T-helper 1 cell (primary cell): ENCODE results near the gene ZNF587B.
A peak's percentile ranks its signal among the peaks of the same experiment; 100 is the strongest.
"Not testable (repeated sequence)": the region's sequence is repeated elsewhere in the genome, so short reads cannot be mapped to it uniquely, and the experiment has no call there.

Experiments used
- DNase-seq, 5 donors: peaks; one replicate each; pipeline ENCODE4 v3.0.0-alpha.2; 2012 to 2020

Gene ZNF587B

GRCh38 chr19:57819475-57820148 is 10.5 kb upstream of the ZNF587B start:
- DNase-seq = peak; percentile 60 to 90 (median 76)

- no peak for DNase-seq
Measured at GRCh38 chr19:57820599-57820998, 9.5 kb upstream of the ZNF587B start.

DNA sequence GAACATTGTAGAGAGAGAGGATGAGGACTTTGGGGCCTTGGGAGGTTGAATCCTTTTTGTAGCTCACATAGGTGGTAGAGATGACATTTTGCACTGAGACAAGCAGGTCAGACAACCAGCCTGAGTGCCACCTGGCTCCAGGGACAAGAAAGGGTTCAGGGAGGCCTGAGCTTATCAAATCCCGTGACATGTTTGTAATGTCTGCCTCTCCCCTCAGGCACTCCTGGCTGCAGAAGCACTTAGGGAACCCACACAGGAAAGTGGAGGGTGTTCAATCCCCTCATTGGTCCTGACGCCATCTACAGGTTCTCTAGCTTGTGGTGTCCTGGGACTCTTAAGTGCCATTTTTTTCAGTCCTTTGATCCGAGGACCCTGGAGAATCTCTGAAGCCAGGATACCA is 9.0 kb upstream of the ZNF587B start:
- DNase-seq = not testable (repeated sequence)

- not testable (repeated sequence) for DNase-seq
Measured at GRCh38 chr19:57821501-57821900, 8.6 kb upstream of the ZNF587B start.

- DNase-seq = not testable (repeated sequence)
Measured at GRCh38 chr19:57823155-57823554, 6.9 kb upstream of the ZNF587B start.

- not testable (repeated sequence) for DNase-seq
Measured at GRCh38 chr19:57823608-57824007, 6.5 kb upstream of the ZNF587B start.

DNA sequence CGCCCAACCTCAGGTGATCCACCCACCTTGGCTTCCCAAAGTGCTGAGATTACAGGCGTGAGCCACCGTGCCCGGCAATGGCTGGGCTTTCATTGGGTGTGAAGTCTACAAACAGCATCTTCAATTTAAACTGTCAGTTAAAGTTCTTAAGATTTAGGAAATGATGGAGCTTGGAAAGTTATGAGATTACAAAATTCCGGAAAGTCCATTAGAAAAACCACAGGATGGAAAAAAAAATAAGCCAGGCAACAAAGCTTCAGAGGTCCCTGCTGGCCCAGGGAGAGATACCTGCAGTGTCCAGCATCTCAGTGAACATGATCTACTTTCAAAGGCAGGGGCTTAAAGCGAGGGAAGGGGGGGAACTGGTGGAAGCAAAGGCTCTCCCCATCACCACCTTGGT is 4.6 kb upstream of the ZNF587B start:
- no peak for DNase-seq

- no peak for DNase-seq
Measured at GRCh38 chr19:57829316-57829715, 783 bp upstream of the ZNF587B start.

DNA sequence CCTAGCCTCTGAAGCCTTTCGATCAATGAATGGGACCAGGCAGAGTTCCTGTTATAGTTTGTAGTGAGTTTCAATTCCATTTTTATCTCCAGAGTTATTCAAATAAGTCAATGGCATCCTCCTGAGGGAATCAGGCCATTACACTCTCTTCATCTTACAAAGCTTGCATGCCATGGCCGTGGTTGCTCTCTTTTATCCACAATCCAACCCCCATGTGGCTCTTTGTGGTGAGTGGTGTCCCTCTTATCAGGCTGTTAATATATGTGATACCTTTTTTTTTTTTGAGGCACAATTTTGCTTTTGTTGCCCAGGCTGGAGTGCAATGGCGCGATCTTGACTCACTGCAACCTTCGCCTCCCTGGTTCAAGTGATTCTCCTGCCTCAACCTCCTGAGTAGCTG is 6.9 kb downstream of the ZNF587B start:
- not testable (repeated sequence) for DNase-seq

DNA sequence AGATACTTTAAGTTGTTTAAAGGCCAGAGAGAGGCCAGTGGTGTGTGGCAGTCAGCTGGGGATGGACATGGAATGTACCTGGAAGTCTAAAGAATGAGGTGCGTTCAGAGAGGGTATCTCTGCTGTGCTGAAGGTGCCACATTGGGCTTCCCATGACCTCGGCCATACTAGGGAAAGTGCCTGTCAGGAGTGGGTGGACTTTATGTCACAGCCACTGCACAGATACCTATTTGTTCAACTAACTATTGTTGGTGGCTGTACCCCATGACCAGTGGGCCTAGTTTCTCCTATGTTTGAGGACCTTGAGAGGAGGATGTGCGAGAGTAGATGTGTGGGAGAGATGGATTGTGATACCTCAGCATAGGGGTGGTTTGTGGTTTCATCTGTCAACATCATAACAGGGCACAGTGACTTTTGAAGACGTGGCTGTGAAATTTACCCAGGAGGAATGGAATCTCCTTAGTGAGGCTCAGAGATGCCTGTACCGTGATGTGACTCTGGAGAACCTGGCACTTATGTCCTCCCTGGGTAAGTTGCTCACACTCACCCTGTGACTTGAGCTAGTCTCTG is 8.6 kb downstream of the ZNF587B start:
- DNase-seq = not testable (repeated sequence)

GRCh38 chr19:57841122-57841763 is 11.1 kb downstream of the ZNF587B start:
- no peak for DNase-seq

- DNase-seq = not testable (repeated sequence)
Measured at GRCh38 chr19:57847164-57847563, 17.1 kb downstream of the ZNF587B start.

DNA sequence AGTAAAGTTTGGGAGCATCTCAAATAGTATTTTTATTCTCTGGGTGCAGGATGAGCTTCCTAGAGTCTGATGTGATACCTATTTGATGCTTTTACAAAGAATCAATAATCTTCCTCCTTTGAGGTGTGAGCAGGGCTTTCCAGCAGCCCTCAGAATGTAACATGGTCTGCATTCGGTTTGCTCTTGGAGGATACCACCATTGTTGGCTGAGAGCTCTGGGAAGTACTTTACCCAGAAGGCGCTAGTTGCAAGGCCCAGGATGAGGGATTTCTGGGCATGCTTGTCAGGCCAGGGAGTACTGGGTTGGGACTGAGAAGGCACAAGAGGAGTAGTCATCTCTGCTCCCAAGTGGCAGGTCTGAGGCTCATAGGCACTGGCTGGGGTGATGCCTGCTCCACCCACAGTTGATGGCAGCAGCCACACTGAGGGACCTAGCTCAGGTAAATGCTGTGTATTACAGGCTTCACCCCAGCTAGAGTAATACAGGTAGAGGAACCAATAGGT is 19.1 kb downstream of the ZNF587B start:
- not testable (repeated sequence) for DNase-seq

GRCh38 chr19:57849666-57850473 is 19.8 kb downstream of the ZNF587B start, which contains the start of gene ZNF587:
Gene ZNF587 (plus strand): TSS chr19:57849859. CDS start chr19:57850039, 180 bp downstream.
- DNase-seq = peak; percentile 68 to 86 (median 73)

DNA sequence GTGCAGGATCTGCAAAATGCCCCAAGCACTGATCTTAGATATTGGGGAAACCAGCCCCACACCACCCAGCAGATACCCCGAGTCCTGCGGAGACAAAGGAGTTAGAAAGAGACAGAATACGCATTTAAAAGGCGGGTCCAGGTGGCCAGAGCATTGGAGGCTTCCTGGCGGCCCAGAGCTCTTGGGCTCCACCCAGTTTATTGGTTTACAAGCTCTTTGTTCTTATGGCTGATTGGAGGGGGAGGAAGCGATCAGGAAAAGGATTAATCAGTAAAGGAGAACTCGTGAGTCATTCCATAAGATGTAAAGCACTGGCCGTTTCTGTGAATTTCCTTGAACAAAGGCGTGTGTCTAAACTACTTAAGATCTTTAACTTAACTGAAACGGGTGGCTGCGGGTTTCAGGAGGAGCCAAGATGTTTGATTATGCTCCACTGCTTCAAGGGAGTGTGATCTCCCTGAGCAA is 20.5 kb downstream of the ZNF587B start:
- no peak for DNase-seq

- DNase-seq = not testable (repeated sequence)
Measured at GRCh38 chr19:57851812-57852603, 21.9 kb downstream of the ZNF587B start.

- not testable (repeated sequence) for DNase-seq
Measured at GRCh38 chr19:57854117-57854516, 24.0 kb downstream of the ZNF587B start.

DNA sequence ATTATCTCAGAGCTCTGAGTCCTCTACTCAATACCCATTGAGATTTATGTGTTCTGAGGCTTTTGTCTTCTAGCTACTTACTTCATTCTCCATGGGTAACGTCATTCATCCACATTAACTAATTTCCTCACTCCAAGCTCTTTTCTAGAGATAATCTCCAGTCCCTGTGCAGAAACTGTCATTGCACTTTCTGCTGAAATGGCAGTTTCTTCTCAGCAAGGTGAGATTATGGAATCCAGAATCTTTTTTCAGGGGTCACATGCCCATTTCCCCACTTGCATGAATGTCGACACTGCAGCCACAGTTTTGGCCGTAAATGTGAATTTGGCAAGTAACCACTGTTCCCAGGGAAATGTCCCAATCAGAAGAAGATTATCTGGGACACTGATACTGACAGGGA is 32.3 kb downstream of the ZNF587B start:
- DNase-seq = not testable (repeated sequence)

GRCh38 chr19:57867868-57868492 is 37.9 kb downstream of the ZNF587B start:
- DNase-seq = no peak

GRCh38 chr19:57869655-57870054 is 39.6 kb downstream of the ZNF587B start:
- DNase-seq = not testable (repeated sequence)

GRCh38 chr19:57870225-57870624 is 40.1 kb downstream of the ZNF587B start:
- DNase-seq = no peak
